HepG2 (cell line): Measurements from ENCODE around the gene KCNMA1. TPM values are rescaled to one million over a fixed set of nuclear protein-coding genes. Genes with fewer than 3 reads are reported as not detected.

Experiments used
- ATAC-seq: fragments of 200-7000 bp; cut with Tn5 transposase; 3 replicates; pipeline ENCODE4 v1.9.1; 2020; ENCODE audit warnings: mild to moderate bottlenecking, moderate library complexity
- BruUV-seq: library from RNA; stranded (reverse); fragments of 400-500 nt; replicated peaks from 2 replicates; lab custom pipeline; 2021; lab: Mats Ljungman, UMichigan
- CTCF ChIA-PET: fragments of 300-600 bp; formaldehyde crosslinking; extraction: SDS; loops from one replicate; lab custom pipeline; 2021; ENCODE audit warnings: low total read pairs, inconsistent platforms, low intra/inter-chr PET ratio; lab: Yijun Ruan, JAX
- POLR2A ChIA-PET: fragments of 350-600 bp; sonication (Branson Sonifier 250); formaldehyde crosslinking; loops from one replicate; lab custom pipeline; 2020; ENCODE audit warnings: antibody characterized with exemption, inconsistent platforms; lab: Yijun Ruan, JAX
- DNase-seq: peaks from one replicate; pipeline ENCODE4 v3.0.0-alpha.2; 2015; ENCODE audit warnings: low spot score
- FAIRE-seq: peaks from 3 replicates; lab custom pipeline; 2011; peaks lifted over from hg19 to GRCh38; lab: Jason Lieb, UNC
- H2AFZ ChIP-seq: one replicate; pipeline ENCODE4 v1.6.1; 2011; ENCODE audit warnings: low read length, inconsistent platforms
- H3K27ac ChIP-seq: fragments of 300-600 bp; 3 replicates; pipeline ENCODE4 v1.8.0; 2011; ENCODE audit warnings: mixed run types, mild to moderate bottlenecking, mixed read lengths, low read length, inconsistent platforms; ENCODE audit not compliant: insufficient read depth; ENCODE audit errors: extremely low read length
- H3K27me3 ChIP-seq, 2 experiments: fragments of 200-600 bp in 1 of 2; 2 replicates in 1 of 2; 3 replicates in 1 of 2; pipeline versions ENCODE4 v1.6.0 to v1.8.0; 2011; ENCODE audit warnings: low read length in 2 of 2, mild to moderate bottlenecking in 2 of 2, moderate library complexity in 2 of 2, inconsistent platforms in 1 of 2; ENCODE audit not compliant: insufficient read depth in 2 of 2, control insufficient read depth in 1 of 2
- H3K36me3 ChIP-seq, 2 experiments: fragments of 200-600 bp in 1 of 2; replicated peaks in 1 of 2; 2 replicates in 1 of 2; 3 replicates in 1 of 2; pipeline versions ENCODE4 v1.5.1 to v1.8.0; 2011; ENCODE audit warnings: low read length in 2 of 2, inconsistent platforms in 1 of 2; ENCODE audit not compliant: insufficient read depth in 2 of 2, control insufficient read depth in 1 of 2
- H3K4me1 ChIP-seq: 2 replicates; pipeline ENCODE4 v1.5.1; 2012; ENCODE audit warnings: low read length, inconsistent platforms; ENCODE audit not compliant: insufficient read depth
- H3K4me2 ChIP-seq: 2 replicates; pipeline ENCODE4 v1.6.0; 2011; ENCODE audit warnings: low read depth, low read length, inconsistent platforms
- H3K4me3 ChIP-seq, 3 experiments: fragments of 200-600 bp in 1 of 3; sonication (generic), shearing (Covaris generic) in 1 of 3; replicated peaks in 1 of 3; 2 replicates each; pipeline ENCODE4 v1.5.1; 2011 to 2016; ENCODE audit warnings: low read length in 3 of 3, inconsistent platforms in 2 of 3, low read depth in 2 of 3, mild to moderate bottlenecking in 2 of 3, control low read depth in 1 of 3, mixed read lengths in 1 of 3; ENCODE audit not compliant: insufficient read depth in 1 of 3
- H3K79me2 ChIP-seq: one replicate; pipeline ENCODE4 v1.6.1; 2011; ENCODE audit warnings: low read length, inconsistent platforms; ENCODE audit not compliant: insufficient read depth
- H3K9ac ChIP-seq: 2 replicates; pipeline ENCODE4 v1.6.0; 2011; ENCODE audit warnings: mild to moderate bottlenecking, low read depth, low read length, inconsistent platforms; ENCODE audit not compliant: insufficient read depth
- H3K9me3 ChIP-seq: 2 replicates; pipeline ENCODE4 v1.5.1; 2012; ENCODE audit warnings: mild to moderate bottlenecking, low read length
- H4K20me1 ChIP-seq: 2 replicates; pipeline ENCODE4 v1.6.0; 2011; ENCODE audit warnings: inconsistent platforms, mild to moderate bottlenecking, low read length, moderate library complexity; ENCODE audit not compliant: insufficient read depth
- REXO4 ChIP-seq: sonication (generic); formaldehyde crosslinking; IDR thresholded peaks from 2 replicates; pipeline ENCODE4 v1.8.0; 2022; ENCODE audit warnings: missing genetic modification reagents, mild to moderate bottlenecking, borderline replicate concordance
- WGBS: methylation state at CpG from one replicate; pipeline ENCODE4 v1.1.6; 2017; ENCODE audit warnings: low lambda C conversion rate; 5-methylcytosine and 5-hydroxymethylcytosine counted together
- in situ Hi-C: cut with HindIII; loops from 2 replicates; pipeline ENCODE4 v1.10.0; 2017; ENCODE audit warnings: low pct_unique_long_range_greater_than_20kb; ENCODE audit not compliant: extremely low pct_ligation_motif_present
- intact Hi-C: fragments of 100-400 bp; cut with micrococcal nuclease; formaldehyde crosslinking; loops from one replicate; pipeline ENCODE4 v1.10.0; 2022; ENCODE audit not compliant: unreplicated experiment
- polyA plus RNA-seq, 8 experiments: library from polyadenylated mRNA; depleted of rRNA in 3 of 8; stranded (reverse) in 7 of 8; unstranded in 1 of 8; fragments of >200 nt; fragmentation: Illumina TruSeq in 4 of 8; extraction: Trizol in 4 of 8; gene quantifications; 2 replicates each; pipeline versions ENCODE4 v1.2.1 to v1.2.3, GENCODE V29; 2011 to 2016; ENCODE audit warnings: low read depth in 4 of 8, missing spikeins in 1 of 8, mixed read lengths in 1 of 8; ENCODE audit not compliant: insufficient read depth in 1 of 8
- total RNA-seq, 5 experiments: library from RNA; depleted of rRNA; stranded (reverse); fragments of >200 nt; fragmentation: Illumina TruSeq; extraction: Trizol; gene quantifications; 2 replicates each; pipeline ENCODE4 v1.2.3, GENCODE V29; 2016; ENCODE audit warnings: low read depth in 1 of 5
- TF ChIP-seq, protein P1 (sequence below): IDR thresholded peaks from 2 replicates; pipeline ENCODE4 v1.6.1; 2012; ENCODE audit warnings: low read length, improper control_type of control experiment

Gene KCNMA1
- total and polyA plus RNA-seq, 2 of the 13 experiments (the other 11 are each of a cell fraction or from before 2014, with no cell fraction given), result 0.02 TPM; not detected in 1

DNA sequence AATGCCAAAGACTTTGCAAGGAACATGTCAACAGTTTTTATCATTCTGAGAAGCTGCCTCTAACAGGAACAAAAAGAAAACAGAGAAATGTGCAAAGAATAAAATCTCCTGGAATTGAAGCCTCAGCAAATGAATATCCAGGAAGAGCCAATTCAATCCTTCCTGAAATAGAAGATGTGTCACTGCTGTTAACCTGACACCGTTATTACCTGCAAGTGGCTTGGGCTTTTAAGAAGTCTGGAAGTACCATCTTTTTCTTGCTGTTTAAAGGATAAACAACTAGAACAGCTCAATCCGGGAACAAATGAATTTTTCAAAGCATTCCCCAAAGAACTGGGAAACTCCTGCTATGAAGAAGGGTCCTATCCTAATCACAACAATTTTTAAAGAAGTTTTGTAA lies 434.8 kb downstream of the KCNMA1 start:
- H3K27ac ChIP-seq, result no peak overlapping the region
- BruUV-seq, result no TSS peak
- peaks cover 2 to 19% of the 10 kb centered on the region in 2 experiments for H3K27me3 ChIP-seq
- DNase-seq, result no peak
- TF ChIP-seq, protein P1, sequence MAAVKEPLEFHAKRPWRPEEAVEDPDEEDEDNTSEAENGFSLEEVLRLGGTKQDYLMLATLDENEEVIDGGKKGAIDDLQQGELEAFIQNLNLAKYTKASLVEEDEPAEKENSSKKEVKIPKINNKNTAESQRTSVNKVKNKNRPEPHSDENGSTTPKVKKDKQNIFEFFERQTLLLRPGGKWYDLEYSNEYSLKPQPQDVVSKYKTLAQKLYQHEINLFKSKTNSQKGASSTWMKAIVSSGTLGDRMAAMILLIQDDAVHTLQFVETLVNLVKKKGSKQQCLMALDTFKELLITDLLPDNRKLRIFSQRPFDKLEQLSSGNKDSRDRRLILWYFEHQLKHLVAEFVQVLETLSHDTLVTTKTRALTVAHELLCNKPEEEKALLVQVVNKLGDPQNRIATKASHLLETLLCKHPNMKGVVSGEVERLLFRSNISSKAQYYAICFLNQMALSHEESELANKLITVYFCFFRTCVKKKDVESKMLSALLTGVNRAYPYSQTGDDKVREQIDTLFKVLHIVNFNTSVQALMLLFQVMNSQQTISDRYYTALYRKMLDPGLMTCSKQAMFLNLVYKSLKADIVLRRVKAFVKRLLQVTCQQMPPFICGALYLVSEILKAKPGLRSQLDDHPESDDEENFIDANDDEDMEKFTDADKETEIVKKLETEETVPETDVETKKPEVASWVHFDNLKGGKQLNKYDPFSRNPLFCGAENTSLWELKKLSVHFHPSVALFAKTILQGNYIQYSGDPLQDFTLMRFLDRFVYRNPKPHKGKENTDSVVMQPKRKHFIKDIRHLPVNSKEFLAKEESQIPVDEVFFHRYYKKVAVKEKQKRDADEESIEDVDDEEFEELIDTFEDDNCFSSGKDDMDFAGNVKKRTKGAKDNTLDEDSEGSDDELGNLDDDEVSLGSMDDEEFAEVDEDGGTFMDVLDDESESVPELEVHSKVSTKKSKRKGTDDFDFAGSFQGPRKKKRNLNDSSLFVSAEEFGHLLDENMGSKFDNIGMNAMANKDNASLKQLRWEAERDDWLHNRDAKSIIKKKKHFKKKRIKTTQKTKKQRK, result no peak
- no peak for TF ChIP-seq REXO4 (CRISPR knock-in tag)
- no peaks in the 10 kb centered on the region for H3K36me3 ChIP-seq
- no peaks in the 10 kb centered on the region for H3K4me1 ChIP-seq
- in situ Hi-C loops, result no loop called here
- no peaks in the 10 kb centered on the region for H4K20me1 ChIP-seq
- WGBS, result 0% methylated on average over 2 of the region's 2 CpGs
- no peak overlapping the region for H2AFZ ChIP-seq
- peaks cover 5% of the 10 kb centered on the region; the same call in 1 of the 2 replicates for H3K9me3 ChIP-seq
- intact Hi-C loops, result no loop called here
- no peak overlapping the region for H3K9ac ChIP-seq
- ATAC-seq, result no peak
- CTCF ChIA-PET, result no interaction called here
- no peaks in the 10 kb centered on the region for H3K79me2 ChIP-seq
- H3K4me3 ChIP-seq, result no peak overlapping the region
- no peak overlapping the region for H3K4me2 ChIP-seq
- POLR2A ChIA-PET, result no interaction called here
- no peak for FAIRE-seq
